HG03135 (cell line): Measurements from ENCODE around the gene PDLIM5.

Source experiments
- ATAC-seq: cut with Tn5 transposase; IDR thresholded peaks from one replicate; pipeline ENCODE4 v1.9.1; 2021; ENCODE audit warnings: mild to moderate bottlenecking, moderate library complexity; ENCODE audit not compliant: unreplicated experiment

Gene PDLIM5

DNA sequence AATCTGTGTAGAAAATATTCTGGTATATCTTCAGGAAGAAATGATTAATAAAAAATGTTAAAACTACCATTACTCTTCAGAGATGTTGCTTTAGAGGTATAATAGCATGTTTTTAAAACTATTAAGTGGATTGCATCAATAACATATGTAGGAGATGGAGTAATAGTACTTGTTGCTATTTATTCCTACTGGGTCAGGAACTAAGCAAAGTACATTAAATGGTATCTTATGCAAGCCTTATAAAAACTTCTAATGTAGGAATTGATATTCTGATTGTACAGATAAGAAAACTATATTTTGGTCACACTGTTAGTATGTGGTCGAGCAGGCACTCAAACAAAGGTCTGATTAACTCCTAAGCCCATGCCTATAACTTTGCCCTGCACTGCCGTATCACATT lies 31.4 kb upstream of the PDLIM5 start:
- ATAC-seq = no peak

DNA sequence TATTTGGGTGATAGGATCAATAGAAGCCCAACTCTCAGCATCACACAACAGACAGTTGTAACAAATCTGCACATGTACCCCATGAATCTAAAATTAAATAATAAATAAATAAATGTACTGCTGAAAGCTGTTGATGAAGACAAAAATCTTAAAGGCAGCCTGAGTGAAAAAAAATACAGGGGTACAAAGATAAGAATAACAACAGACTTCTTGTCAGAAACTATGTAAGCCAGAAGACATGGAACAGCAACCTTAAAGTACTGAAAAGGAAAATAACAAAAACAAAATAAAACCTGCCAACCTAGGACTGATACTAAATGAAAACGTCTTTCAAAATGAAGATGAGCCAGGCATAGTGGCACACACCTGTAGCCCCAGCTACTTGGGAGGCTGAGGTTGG lies 25.0 kb upstream of the PDLIM5 start:
- ATAC-seq = no peak

DNA sequence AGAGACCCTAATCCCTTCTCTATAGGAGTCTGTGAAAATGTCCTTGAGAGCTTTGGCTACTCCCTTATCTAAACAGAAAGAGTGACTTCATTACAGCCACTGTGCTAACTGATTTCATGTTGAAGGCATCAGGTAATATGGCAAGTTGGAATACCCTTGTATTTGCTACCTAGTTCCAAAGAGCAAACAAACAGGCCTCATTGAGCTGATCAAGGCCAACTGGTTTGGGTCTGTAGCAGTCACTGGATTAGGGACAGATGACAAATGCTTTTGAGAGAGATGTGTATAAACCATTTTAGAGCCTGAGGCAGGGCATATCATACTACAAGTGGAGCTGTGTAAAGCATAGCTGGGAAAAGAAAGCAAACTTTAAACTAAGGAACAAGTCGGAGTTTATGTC lies 22.9 kb upstream of the PDLIM5 start:
- no peak for ATAC-seq

DNA sequence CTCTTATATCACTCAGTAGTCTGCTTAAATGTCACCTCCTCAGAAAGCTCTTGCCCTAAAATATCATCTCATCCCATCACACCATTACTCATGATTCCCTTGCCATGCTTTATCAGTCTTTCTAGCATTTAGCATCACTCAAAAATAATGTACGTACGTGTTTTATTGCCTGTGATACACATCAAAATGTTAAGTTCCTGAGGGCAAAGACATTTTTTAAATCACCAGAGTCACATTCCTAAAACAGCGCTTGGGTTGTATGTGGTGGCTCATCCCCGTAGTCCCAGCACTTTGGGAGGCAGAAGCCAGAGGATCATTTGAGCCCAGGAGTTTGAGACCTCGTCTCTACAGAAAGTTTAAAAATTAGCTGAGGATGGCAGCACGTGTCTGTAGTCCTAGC lies 21.3 kb upstream of the PDLIM5 start:
- ATAC-seq = no peak

DNA sequence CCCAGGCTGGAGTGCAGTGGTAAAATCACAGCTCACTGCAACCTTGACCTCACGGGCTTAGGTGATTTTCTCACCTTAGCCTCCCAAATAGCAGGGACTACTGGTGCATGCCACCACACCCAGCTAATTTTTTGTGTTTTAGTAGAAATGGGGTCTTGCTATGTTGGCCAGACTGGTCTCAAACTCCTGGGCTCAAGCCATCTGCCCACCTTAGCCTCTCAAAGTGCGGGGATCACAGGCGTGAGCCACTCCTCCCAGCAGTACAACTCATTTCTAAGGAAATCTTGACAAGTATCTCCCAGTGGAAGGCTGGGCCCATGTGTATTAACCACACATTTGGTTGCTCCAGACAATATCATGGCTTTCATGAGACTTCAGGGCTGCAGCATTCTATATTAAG lies 20.4 kb upstream of the PDLIM5 start:
- ATAC-seq = no peak

DNA sequence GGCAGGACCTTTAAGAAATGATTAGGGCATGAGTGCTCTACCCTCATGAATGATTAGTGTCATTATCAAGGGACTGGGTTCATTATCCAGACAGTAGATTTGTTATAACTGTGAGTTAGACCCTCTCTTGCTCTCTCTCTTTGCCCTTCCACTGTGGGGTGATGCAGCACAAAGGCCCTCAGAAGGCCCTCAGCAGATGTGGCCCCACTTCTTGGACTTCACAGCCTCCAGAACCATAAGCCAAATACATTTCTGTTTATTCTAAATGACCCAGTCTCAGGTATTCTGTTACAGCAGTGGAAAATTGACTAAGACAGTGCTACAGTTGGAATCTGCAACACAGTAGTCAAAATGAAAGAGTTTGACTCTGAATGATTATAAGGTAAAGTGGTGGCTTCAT lies 17.2 kb upstream of the PDLIM5 start:
- ATAC-seq = no peak

DNA sequence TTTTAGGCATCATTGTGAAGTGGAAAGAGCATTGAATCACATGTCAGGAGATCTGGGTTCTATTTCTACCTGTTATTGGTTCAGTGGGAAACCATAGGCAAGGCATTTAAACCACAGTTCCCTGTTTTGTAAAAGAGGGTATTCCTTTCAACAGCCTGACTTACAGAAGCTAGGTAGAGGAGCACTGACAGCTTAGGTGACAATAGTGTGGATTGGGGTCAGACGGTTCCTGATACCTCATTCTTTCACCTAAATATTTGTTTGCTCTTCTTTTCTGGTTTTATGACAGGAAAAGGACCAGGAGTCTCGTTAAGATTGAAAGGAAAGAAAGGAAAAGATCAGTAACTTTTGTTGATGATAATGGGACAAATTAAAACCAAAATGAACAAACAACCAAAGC lies 15.9 kb upstream of the PDLIM5 start:
- ATAC-seq = no peak

DNA sequence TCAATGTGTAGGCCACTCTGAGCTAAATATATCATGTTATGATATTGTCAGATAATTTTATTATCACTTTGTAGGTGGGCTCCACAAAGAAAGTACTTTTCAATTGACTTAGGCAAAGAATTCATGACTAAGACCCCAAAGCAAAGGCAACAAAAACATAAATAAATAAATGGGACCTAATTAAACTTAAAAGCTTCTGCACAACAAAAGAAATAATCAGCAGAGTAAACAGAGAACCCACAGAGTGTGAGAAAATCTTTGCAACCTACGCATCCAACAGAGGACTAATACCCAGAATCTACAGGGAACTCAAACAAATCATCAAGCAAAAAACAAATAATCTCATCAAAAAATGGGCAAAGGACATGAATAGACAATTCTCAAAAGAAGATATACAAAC lies 15.2 kb upstream of the PDLIM5 start:
- ATAC-seq = no peak

DNA sequence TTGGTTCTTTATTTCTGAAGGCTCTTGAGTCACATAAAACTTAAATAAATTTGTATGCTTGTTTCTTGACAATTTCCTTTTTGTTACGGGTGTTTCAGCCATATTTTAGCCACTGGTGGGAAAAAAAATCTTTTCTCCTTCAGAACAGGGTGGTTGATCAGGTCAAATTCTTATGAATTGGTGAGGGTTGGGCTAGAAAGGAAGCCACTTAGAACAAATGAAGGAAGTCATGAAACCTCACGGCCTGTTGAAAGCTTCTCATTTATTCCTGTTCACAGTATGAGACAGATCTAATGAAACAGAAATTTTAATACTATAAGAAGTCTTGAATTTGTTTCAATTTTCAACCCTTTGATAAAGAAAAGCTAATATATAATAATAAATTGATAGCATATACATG lies 12.1 kb upstream of the PDLIM5 start:
- ATAC-seq = no peak

DNA sequence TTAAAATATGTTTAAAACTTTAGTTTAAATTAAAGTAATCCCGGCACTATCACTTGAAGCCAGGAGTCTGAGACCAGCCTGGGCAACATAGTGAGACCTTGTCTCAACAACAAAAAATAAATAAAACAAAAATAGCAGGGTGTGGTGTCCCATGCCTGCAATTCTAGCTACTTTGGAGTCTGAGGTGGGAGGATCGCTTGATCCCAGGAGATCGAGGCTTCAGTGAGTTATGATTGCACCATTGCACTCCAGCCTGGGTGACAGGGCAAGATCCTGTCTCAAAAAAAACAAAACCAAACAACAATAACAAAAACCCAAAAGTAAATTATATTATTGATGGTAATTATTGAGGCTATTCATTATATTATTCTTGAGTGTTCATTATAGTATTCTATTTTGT lies 9.9 kb upstream of the PDLIM5 start:
- no peak for ATAC-seq

DNA sequence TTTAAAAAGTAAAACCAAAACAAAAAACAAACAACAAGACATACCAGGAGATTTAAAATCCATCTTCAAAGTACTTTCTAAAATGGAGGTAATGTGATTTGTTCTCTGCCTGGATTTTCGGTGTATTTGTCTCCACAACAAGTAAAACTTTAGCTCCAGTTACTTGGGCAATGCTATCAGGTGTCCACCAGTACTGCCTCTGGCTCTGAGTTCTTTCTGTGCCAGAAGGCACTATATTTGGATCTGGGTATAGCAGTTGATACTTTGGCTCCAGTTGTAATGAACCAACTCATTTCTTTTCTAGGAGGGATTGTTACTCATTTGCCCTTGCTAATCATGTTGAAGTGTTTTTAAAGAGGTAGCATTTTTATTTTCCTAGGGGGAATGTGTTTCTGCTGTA lies 9.5 kb upstream of the PDLIM5 start:
- no peak for ATAC-seq

DNA sequence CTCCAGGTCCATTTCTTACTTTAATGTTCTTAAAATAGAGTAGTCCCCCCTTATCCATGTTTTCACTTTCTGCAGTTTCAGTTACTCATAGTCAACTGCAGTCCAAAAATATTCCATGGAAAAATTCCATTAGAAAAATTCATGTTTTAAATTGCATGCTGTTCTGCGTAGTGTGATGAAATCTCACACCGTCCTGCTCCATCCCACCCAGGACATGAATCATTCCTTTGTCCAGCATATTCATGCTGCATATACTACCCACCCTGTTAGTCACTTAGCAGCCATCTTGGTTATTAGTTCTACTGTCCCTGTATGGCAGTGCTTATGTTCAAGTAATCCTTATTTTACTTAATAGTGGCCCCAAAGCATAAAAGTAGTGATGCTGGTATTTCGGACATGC lies 5.4 kb upstream of the PDLIM5 start:
- no peak for ATAC-seq

DNA sequence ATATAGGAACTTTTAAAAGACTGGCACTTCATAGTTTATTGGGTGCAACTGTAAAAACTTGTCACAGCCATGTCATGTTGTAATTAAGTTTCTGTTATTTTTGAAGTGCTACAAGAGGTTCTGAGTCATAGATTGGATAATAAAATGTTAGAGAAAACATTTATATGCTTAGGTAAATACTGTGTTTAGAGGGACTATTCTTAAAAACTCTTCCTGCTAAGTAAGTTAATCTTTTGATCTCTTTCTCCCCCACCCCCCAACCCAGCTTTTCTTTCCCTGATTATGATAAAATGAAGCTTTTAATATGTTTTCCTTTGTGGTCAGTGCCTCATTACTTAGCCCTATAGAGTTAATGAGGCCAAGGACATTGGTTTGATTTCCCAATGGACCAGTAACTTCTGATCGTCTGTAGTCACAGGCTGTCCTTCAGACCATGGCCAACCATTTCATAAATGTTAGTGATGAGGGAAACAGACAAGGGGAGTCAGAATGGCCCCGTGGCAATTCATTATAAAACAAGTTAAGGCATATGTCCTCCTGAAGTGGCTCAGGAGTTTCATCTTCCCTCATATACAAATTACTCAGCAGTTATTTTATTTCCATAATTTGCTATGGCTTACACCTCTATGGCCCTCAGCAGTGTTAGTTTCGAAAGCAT lies 3.9 kb upstream of the PDLIM5 start:
- ATAC-seq = no peak

DNA sequence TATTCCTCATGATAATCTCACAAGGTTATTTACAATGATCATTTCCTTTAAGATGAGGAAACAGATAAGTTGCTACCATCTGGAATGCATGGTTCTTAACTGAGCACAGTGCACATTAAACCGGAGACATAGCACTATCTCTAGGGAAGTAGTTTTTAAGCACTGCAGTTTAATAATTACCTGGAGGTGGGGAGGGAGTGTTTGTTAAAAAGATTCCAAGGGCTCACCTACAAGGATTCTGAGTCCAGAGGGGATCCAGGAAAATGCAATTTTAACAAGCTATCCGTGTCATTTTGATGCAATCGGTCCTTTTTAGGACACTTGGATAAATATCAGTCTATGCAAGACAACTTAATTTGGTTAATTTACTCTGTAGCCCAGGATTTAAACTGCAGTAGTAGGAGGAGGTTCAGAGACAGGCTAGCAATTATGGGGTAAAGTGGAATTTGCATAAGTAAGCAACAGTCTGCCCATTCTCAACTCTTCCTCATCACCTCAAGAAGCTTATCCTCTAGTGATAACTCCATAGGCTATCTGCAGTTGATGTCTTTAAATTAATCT lies 2.8 kb upstream of the PDLIM5 start:
- no peak for ATAC-seq

DNA sequence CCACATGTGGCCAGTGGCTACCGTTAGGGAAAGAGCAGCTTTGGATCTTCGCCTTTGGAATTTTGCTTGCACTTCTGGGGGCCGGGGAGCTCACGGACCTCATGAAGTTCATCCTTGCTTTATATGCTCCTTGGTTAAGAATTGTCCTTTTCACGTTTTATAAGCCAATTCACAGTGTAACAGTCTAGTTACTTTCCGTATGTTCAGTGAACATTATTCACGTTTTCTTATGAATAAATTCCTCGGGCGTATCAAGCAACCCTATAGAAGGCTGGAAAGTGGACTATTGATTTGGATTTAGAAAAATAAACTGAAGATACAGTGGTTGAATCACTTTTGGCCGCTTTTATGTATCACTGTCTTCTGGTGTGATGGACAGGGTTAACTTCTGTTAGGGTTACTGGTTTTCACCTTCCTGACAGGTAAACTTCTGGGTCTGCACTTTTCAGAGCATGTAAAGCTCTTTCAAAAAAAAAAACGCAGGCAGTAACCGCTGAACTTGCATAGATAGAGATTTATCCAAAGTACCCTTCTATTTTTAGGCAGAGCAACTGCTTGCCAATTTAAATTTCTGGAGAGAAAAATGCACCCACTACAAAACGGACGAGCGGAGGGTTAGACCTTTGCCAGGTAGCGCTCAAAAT lies 569 bp upstream of the PDLIM5 start:
- ATAC-seq = no peak

DNA sequence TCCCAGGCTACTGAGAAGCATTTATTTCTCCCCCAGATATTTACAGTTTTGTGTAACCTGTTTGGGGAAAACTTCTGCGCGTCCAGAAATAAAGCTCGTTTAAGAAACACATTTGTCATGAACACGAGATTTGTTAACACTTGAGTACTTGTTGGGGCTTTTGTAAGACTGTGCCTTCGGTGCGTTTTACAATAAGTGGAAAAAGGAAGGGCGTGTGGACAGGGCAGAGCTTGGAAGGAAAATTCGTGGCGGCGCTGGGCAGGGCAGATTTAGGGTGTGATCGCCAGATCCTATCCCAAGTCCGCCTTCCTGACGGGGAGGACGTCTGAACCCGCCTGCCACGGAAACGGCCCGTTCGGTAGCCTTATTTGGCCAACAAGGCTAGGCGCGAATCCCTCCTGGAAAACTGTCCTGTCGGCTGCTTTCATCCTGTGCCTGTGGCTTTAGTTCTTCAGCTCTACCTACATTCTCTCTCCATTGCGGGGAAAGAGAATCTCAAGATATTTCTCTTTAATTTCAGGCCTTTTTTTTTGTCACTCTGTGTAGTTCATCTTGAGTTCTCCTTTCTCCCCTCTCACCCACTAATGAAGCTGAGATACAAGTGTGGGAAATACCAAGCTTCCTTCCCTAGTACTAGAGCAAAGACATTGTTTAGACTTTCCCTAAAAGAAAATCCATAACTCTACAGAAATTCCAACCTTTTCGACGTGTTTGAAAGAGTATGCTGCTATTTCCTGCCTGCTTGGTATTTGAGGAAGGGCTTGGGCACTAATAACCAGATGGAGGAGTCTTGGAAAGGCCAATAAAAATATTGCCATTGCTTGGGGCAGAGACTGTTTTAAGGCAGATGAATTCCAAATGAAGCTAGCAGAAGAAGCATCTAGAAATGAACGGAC lies 982 bp downstream of the PDLIM5 start:
- peak; percentile 15 for ATAC-seq

DNA sequence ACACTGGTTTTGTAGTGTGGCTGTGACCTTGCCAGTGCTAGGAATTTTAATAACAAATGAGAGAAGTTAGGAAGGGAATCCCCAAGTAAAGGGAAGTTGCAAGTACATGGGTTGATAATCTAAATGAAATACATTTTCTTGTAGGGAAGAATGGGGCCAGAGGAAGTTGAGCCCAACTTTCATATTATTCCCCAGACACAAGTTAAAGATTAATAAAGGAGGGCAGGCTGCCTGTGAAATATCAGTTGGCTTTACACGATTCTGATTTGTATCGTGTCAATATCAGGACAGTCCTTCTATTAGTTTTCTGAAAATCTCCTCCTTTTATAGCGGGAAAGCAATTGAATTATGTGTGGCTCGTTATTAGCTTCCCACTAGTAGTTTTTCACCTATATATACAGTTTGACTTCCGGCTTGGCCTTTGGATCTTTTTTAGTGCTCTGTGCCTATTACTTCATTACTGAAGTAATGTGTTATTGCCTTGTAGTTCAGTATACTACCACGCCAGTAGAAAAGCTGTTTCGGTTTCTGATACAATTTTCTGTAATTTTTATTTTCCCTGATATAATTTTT lies 1.7 kb downstream of the PDLIM5 start:
- ATAC-seq = no peak

DNA sequence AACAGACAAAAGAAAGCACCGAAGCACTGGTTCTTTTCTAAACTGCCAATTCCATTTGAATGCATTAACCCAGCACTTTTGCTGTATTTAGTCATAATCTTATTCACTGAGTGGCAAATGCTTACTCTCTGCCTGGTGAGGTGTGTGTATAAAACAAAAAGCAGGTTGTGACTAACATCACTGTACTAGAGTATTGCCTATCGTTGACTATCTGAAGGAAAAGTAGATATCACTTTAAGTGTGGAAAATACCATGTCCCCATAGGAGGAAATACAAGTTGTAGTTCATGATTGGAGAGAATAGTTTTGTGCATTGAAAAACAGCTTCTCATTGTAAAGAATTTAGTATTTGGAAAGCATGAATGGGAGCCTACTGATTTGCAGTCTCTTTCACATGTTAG lies 2.7 kb downstream of the PDLIM5 start:
- no peak for ATAC-seq

DNA sequence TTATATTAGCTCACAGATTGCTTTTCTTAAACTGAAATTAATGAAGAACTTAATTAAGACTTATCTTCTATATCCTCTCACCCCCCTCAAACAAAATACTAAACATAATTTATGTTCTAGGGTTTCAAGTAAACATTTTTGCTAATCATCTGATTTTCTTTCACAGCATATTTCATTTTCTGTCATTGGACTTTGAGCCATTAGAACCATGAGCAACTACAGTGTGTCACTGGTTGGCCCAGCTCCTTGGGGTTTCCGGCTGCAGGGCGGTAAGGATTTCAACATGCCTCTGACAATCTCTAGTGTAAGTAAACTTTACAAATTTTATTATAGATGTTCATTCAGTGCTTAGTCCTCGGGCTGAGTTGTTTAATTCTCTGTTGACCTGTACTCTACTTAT lies 3.3 kb downstream of the PDLIM5 start:
- no peak for ATAC-seq

DNA sequence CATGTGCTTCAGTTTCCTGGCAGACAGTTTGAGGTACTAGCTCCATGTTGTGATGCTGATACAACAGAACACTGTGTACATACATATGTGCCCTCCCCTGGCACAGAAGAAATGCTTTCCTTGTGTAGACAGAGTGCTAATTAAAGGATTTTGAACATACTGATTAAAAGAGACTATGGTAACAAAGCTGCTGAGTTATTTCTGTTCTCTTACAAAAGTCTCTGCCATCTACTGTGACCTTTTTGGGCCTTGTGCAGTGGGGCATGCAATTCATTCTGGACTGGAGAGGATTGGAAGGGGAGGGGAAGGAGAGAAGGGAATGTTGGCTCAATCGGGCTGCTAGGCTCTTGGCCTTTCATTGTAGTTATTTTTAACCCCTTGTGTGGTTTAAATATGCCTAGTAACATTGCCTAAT lies 6.0 kb downstream of the PDLIM5 start:
- ATAC-seq = no peak

DNA sequence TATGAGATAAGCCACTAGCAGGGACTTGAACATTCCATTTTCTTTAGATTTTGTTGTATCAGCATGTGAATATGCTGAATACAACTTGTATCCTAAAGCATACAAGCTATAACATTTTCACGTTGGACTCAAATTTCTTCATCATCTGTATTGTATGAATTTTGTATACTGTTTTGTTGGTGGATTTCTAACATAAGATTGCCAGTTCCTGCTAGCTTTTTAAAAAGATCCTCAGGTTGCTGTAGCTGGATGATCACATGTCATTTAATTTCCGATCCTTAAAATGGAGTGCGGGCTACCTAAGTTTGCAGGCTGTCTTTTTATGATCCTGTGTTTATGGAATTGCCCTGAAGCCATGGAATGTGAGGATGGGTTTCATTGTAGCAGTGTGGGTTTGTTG lies 6.9 kb downstream of the PDLIM5 start:
- ATAC-seq = no peak
